Kidney (tissue), 14 donors: ENCODE data around the gene TOP2A. TPM values are rescaled to one million over a fixed set of nuclear protein-coding genes. Genes with fewer than 3 reads are reported as not detected.
A peak's percentile ranks its signal among the peaks of the same experiment; 100 is the strongest.

Experiments
- DNase-seq, 5 donors: peaks; one replicate each; pipeline ENCODE4 v3.0.0-alpha.2; 2013 to 2020
- FAIRE-seq: peaks from 2 replicates; lab custom pipeline; 2012; peaks lifted over from hg19 to GRCh38; lab: Jason Lieb, UNC
- H3K27ac ChIP-seq, 2 donors: one replicate each; pipeline ENCODE4 v1.7.0; 2013; ENCODE audit warnings: low read depth in 2 of 2, low read length in 2 of 2, inconsistent platforms in 1 of 2
- H3K27me3 ChIP-seq: one replicate; pipeline ENCODE4 v1.7.1; 2013; ENCODE audit warnings: low read length, inconsistent platforms; ENCODE audit not compliant: control insufficient read depth, insufficient read depth
- H3K36me3 ChIP-seq, 3 donors: one replicate each; pipeline versions ENCODE4 v1.7.0 to v1.7.1; 2013; ENCODE audit warnings: low read length in 3 of 3, control low read depth in 1 of 3, inconsistent platforms in 1 of 3; ENCODE audit not compliant: insufficient read depth in 3 of 3, control insufficient read depth in 2 of 3
- H3K4me1 ChIP-seq, 3 donors: one replicate each; pipeline versions ENCODE4 v1.7.0 to v1.7.1; 2013; ENCODE audit warnings: low read length in 3 of 3, inconsistent platforms in 1 of 3, low read depth in 1 of 3; ENCODE audit not compliant: control insufficient read depth in 2 of 3, insufficient read depth in 2 of 3
- H3K4me3 ChIP-seq, 3 donors: one replicate each; pipeline versions ENCODE4 v1.7.0 to v1.8.1; 2013; ENCODE audit warnings: low read length in 3 of 3, control low read depth in 1 of 3, inconsistent platforms in 1 of 3
- H3K9ac ChIP-seq, 3 donors: one replicate each; pipeline versions ENCODE4 v1.7.0 to v1.7.1; 2013; ENCODE audit warnings: low read length in 3 of 3, control low read depth in 1 of 3, inconsistent platforms in 1 of 3
- H3K9me3 ChIP-seq, 3 donors: one replicate each; pipeline versions ENCODE4 v1.7.0 to v1.7.1; 2013; ENCODE audit warnings: low read length in 3 of 3, control low read depth in 1 of 3, inconsistent platforms in 1 of 3; ENCODE audit not compliant: control insufficient read depth in 2 of 3, insufficient read depth in 1 of 3
- CTCF ChIP-seq: IDR thresholded peaks from 3 replicates; pipeline ENCODE4 v1.5.1; 2012; ENCODE audit warnings: mild to moderate bottlenecking, moderate library complexity, borderline replicate concordance; ENCODE audit not compliant: insufficient read depth; ENCODE audit errors: extremely low read depth
- intact Hi-C: fragments of 100-400 bp; cut with DNase I; formaldehyde crosslinking; loops from one replicate; pipeline ENCODE4 v1.11.1; 2022
- polyA plus RNA-seq: library from polyadenylated mRNA; stranded (reverse); fragments of 350-450 nt; fragmentation: Illumina TruSeq; extraction: RNeasy Lipid Tissue Mini Kit (QIAGEN cat#74804); gene quantifications from one replicate; pipeline ENCODE4 v1.2.3, GENCODE V29; 2014; ENCODE audit warnings: low read depth, low replicate concordance; ENCODE audit not compliant: insufficient read depth
- total RNA-seq: library from RNA; stranded (reverse); fragmentation: NEBNext Ultra II Directional; extraction: Animal tissue kit (Norgen Biotek cat#: 25700); gene quantifications from one replicate; pipeline ENCODE4 v1.2.1, GENCODE V29; 2021
- donor health status: control.
- donor health status: control.
- donor health status: control.
- donor health status: control.
- donor health status: control.
- donor health status: DM: yes; HTN: yes; CAD: no.
- donor health status: Normal renal cell carcinoma (clear cell type).

Gene TOP2A
- total and polyA plus RNA-seq, 2 donors from 2014 or later, result 0.82 to 2.7 TPM

GRCh38 chr17:40355123-40355803 lies 62.4 kb downstream of the TOP2A start:
- TF ChIP-seq CTCF, result peak; percentile 96
- Histone ChIP-seq H3K4me3 (no peak overlapping the region), H3K27ac (peak overlapping the region; percentile 3 to 53), H3K27me3 (no peaks in the 10 kb centered on the region), H3K4me1 (peaks cover 0 to 33% (median 18%) of the 10 kb centered on the region in 3 donors), H3K9ac (no peak overlapping the region), H3K36me3 (peaks cover 0 to 27% (median 14%) of the 10 kb centered on the region in 3 donors), H3K9me3 (no peaks in the 10 kb centered on the region)
- intact Hi-C loops, result no loop called here
- DNase-seq (peak; percentile 72 to 92 (median 86)), FAIRE-seq (no peak)

GRCh38 chr17:40354221-40355122 lies 63.2 kb downstream of the TOP2A start:
- FAIRE-seq (no peak), DNase-seq (peak in 2 of 5 donors; percentile 55 to 74)
- Histone ChIP-seq H3K4me1 (peaks cover 4 to 40% (median 26%) of the 10 kb centered on the region in 3 donors), H3K36me3 (peaks cover 3 to 35% (median 18%) of the 10 kb centered on the region in 3 donors), H3K27ac (peak overlapping the region in 1 of 2 donors; percentile 3), H3K4me3 (no peak overlapping the region), H3K9me3 (no peaks in the 10 kb centered on the region), H3K27me3 (no peaks in the 10 kb centered on the region), H3K9ac (no peak overlapping the region)
- no peak for TF ChIP-seq CTCF
- intact Hi-C loops, result loop anchor here (5.0 kb wide), 1 partner anchor 47 kb away; the partner anchor contains the start of gene RARA

GRCh38 chr17:40352779-40353394 lies 64.8 kb downstream of the TOP2A start:
- H3K36me3 ChIP-seq, result peaks cover 3 to 45% (median 20%) of the 10 kb centered on the region in 3 donors
- intact Hi-C loops, result loop anchor here (5.0 kb wide), 1 partner anchor 46 kb away; the partner anchor contains the start of gene RARA
- no peak overlapping the region for H3K4me3 ChIP-seq
- FAIRE-seq (no peak), DNase-seq (peak in 1 of 5 donors; percentile 46)
- no peaks in the 10 kb centered on the region for H3K9me3 ChIP-seq
- no peak for TF ChIP-seq CTCF
- H3K4me1 ChIP-seq, result peaks cover 4 to 56% (median 39%) of the 10 kb centered on the region in 3 donors
- no peak overlapping the region for H3K27ac ChIP-seq
- H3K27me3 ChIP-seq, result no peaks in the 10 kb centered on the region
- no peak overlapping the region for H3K9ac ChIP-seq
